H1 (cell line): ENCODE results near the gene MAPKAPK5. TPM values are rescaled to one million over a fixed set of nuclear protein-coding genes. Genes with fewer than 3 reads are reported as not detected.

Experiments used
- CTCF ChIA-PET: fragments of 300-600 bp; sonication (Branson Sonifier 250); formaldehyde crosslinking; loops from one replicate; lab custom pipeline; 2021; ENCODE audit not compliant: partially characterized antibody; lab: Charles Lee
- POLR2A ChIA-PET: fragments of 300-600 bp; sonication (Branson Sonifier 250); formaldehyde crosslinking; loops from one replicate; lab custom pipeline; 2021; ENCODE audit warnings: inconsistent platforms; ENCODE audit not compliant: partially characterized antibody; lab: Charles Lee
- DNase-seq, 2 experiments: peaks; one replicate each; pipeline versions ENCODE4 v3.0.0 to v3.0.0-alpha.2; 2010 to 2022; ENCODE audit warnings: low spot score in 2 of 2, low read depth in 1 of 2, mixed read lengths in 1 of 2
- FAIRE-seq: peaks from 2 replicates; lab custom pipeline; 2011; peaks lifted over from hg19 to GRCh38; lab: Jason Lieb, UNC
- H2AFZ ChIP-seq: 2 replicates; pipeline ENCODE4 v1.8.1; 2012; ENCODE audit warnings: low read length, inconsistent platforms
- H2AK5ac ChIP-seq: 2 replicates; pipeline ENCODE4 v1.6.1; 2013; ENCODE audit warnings: low read depth, low read length
- H2BK120ac ChIP-seq: replicated peaks from 2 replicates; pipeline ENCODE3; 2013; ENCODE audit warnings: low read depth, low read length, inconsistent platforms
- H2BK12ac ChIP-seq: 2 replicates; pipeline ENCODE4 v1.6.1; 2013; ENCODE audit warnings: low read depth, low read length
- H2BK15ac ChIP-seq: 2 replicates; pipeline ENCODE4 v1.6.1; 2013; ENCODE audit warnings: low read length
- H2BK20ac ChIP-seq: 2 replicates; pipeline ENCODE4 v1.6.1; 2013; ENCODE audit warnings: low read length
- H2BK5ac ChIP-seq: 2 replicates; pipeline ENCODE4 v1.6.1; 2013; ENCODE audit warnings: low read depth, low read length
- H3K14ac ChIP-seq: 2 replicates; pipeline ENCODE4 v1.6.1; 2013; ENCODE audit warnings: inconsistent platforms; ENCODE audit not compliant: insufficient read length
- H3K18ac ChIP-seq: 2 replicates; pipeline ENCODE4 v1.6.1; 2013; ENCODE audit warnings: low read length; ENCODE audit errors: extremely low read depth
- H3K23ac ChIP-seq: 2 replicates; pipeline ENCODE4 v1.6.1; 2013; ENCODE audit warnings: inconsistent platforms; ENCODE audit not compliant: insufficient read length
- H3K23me2 ChIP-seq: 2 replicates; pipeline ENCODE4 v1.6.1; 2013; ENCODE audit warnings: low read depth, low read length
- H3K27ac ChIP-seq: 2 replicates; pipeline ENCODE4 v1.6.1; 2011; ENCODE audit warnings: low read depth, low read length, inconsistent platforms
- H3K27me3 ChIP-seq, 4 experiments: replicated peaks in 1 of 4; 1 replicate in 1 of 4; 2 replicates in 3 of 4; pipeline versions ENCODE4 v1.6.1 to v1.8.1; 2011 to 2013; ENCODE audit warnings: low read length in 3 of 4, mild to moderate bottlenecking in 3 of 4, inconsistent platforms in 2 of 4, mixed read lengths in 2 of 4, moderate library complexity in 1 of 4; ENCODE audit not compliant: control insufficient read depth in 3 of 4, insufficient read depth in 3 of 4; ENCODE audit errors: extremely low read depth in 1 of 4
- H3K36me3 ChIP-seq, 4 experiments: 2 replicates each; pipeline versions ENCODE4 v1.6.1 to v1.8.1; 2011 to 2013; ENCODE audit warnings: mild to moderate bottlenecking in 4 of 4, low read length in 3 of 4, moderate library complexity in 2 of 4, control low read depth in 1 of 4, inconsistent platforms in 1 of 4; ENCODE audit not compliant: insufficient read depth in 4 of 4, control insufficient read depth in 2 of 4
- H3K4ac ChIP-seq: replicated peaks from 2 replicates; pipeline ENCODE3; 2013; ENCODE audit warnings: low read length, low read depth, mixed read lengths, inconsistent platforms; ENCODE audit not compliant: insufficient read length
- H3K4me1 ChIP-seq, 4 experiments: replicated peaks in 1 of 4; 1 replicate in 1 of 4; 2 replicates in 3 of 4; pipeline versions ENCODE4 v1.6.1 to v1.8.1; 2011 to 2013; ENCODE audit warnings: low read length in 3 of 4, inconsistent platforms in 2 of 4, mixed read lengths in 1 of 4; ENCODE audit not compliant: insufficient read depth in 4 of 4, control insufficient read depth in 3 of 4
- H3K4me2 ChIP-seq, 2 experiments: 2 replicates each; pipeline versions ENCODE4 v1.6.1 to v1.8.1; 2011 to 2013; ENCODE audit warnings: low read depth in 2 of 2, low read length in 2 of 2, control low read depth in 1 of 2, inconsistent platforms in 1 of 2, mild to moderate bottlenecking in 1 of 2; ENCODE audit not compliant: insufficient read depth in 1 of 2
- H3K4me3 ChIP-seq, 4 experiments: fragments of 200-600, 300-600 bp in 1 of 4; sonication (generic), shearing (Covaris generic), sonication (Bioruptor Twin) in 1 of 4; 2 replicates each; pipeline versions ENCODE4 v1.5.1 to v1.8.1; 2011 to 2016; ENCODE audit warnings: low read length in 4 of 4, low read depth in 3 of 4, control low read depth in 2 of 4, inconsistent platforms in 2 of 4, mild to moderate bottlenecking in 2 of 4, mixed read lengths in 1 of 4, moderate library complexity in 1 of 4; ENCODE audit not compliant: insufficient read depth in 2 of 4; ENCODE audit errors: extremely low read depth in 1 of 4
- H3K56ac ChIP-seq: replicated peaks from 2 replicates; pipeline ENCODE3; 2013; ENCODE audit warnings: low read depth, mild to moderate bottlenecking, mixed read lengths, low read length, inconsistent platforms; ENCODE audit not compliant: insufficient read length
- H3K79me1 ChIP-seq: 2 replicates; pipeline ENCODE4 v1.6.1; 2013; ENCODE audit warnings: low read depth, low read length, control low read depth
- H3K79me2 ChIP-seq, 2 experiments: 2 replicates each; pipeline versions ENCODE4 v1.6.1 to v1.8.1; 2012 to 2013; ENCODE audit warnings: low read length in 2 of 2, mild to moderate bottlenecking in 2 of 2, inconsistent platforms in 1 of 2; ENCODE audit not compliant: insufficient read depth in 2 of 2, control insufficient read depth in 1 of 2
- H3K9ac ChIP-seq, 4 experiments: replicated peaks in 1 of 4; 1 replicate in 1 of 4; 2 replicates in 3 of 4; pipeline versions ENCODE4 v1.6.1 to v1.8.1; 2011 to 2013; ENCODE audit warnings: low read depth in 3 of 4, low read length in 3 of 4, control low read depth in 2 of 4, mild to moderate bottlenecking in 2 of 4, moderate library complexity in 2 of 4, inconsistent platforms in 1 of 4; ENCODE audit errors: extremely low read depth in 1 of 4
- H3K9me3 ChIP-seq, 2 experiments: 2 replicates each; pipeline versions ENCODE4 v1.6.1 to v1.8.1; 2012 to 2013; ENCODE audit warnings: mild to moderate bottlenecking in 2 of 2, moderate library complexity in 2 of 2, control low read depth in 1 of 2, inconsistent platforms in 1 of 2, low read depth in 1 of 2, low read length in 1 of 2, mixed read lengths in 1 of 2; ENCODE audit not compliant: insufficient read depth in 2 of 2
- H4K20me1 ChIP-seq, 2 experiments: replicated peaks in 1 of 2; 2 replicates each; pipeline versions ENCODE3 to v1.8.1; 2011 to 2013; ENCODE audit warnings: inconsistent platforms in 2 of 2, low read length in 2 of 2, mild to moderate bottlenecking in 1 of 2; ENCODE audit not compliant: insufficient read depth in 2 of 2, control insufficient read depth in 1 of 2
- H4K5ac ChIP-seq: 2 replicates; pipeline ENCODE4 v1.6.1; 2013; ENCODE audit warnings: low read length, low read depth, mixed read lengths, inconsistent platforms; ENCODE audit not compliant: insufficient read length
- H4K8ac ChIP-seq: 2 replicates; pipeline ENCODE4 v1.8.0; 2013; ENCODE audit warnings: mild to moderate bottlenecking, moderate library complexity, low read length, inconsistent platforms; ENCODE audit not compliant: insufficient read depth; ENCODE audit errors: extremely low read depth
- H4K91ac ChIP-seq: replicated peaks from 2 replicates; pipeline ENCODE3; 2013; ENCODE audit warnings: low read length, mixed read lengths, inconsistent platforms; ENCODE audit not compliant: insufficient read length
- YY1 ChIP-seq: IDR thresholded peaks from 2 replicates; pipeline ENCODE4 v1.6.1; 2011; ENCODE audit warnings: low read depth, mild to moderate bottlenecking, low read length
- WGBS, 2 experiments: shearing (Covaris generic) in 1 of 2; methylation state at CpG; one replicate each; pipeline versions ENCODE4 v1.1.6 to v1.1.7; 2013 to 2015; ENCODE audit warnings: low lambda C conversion rate in 2 of 2, mixed read lengths in 2 of 2, inconsistent platforms in 1 of 2, low coverage in 1 of 2, missing lambda C conversion rate in 1 of 2; ENCODE audit not compliant: insufficient replicate concordance in 2 of 2, insufficient coverage in 1 of 2, insufficient read length in 1 of 2; ENCODE audit errors: extremely low coverage in 1 of 2, missing lambda C conversion rate in 1 of 2; 5-methylcytosine and 5-hydroxymethylcytosine counted together
- polyA plus RNA-seq, 7 experiments: library from polyadenylated mRNA; depleted of rRNA in 3 of 7; stranded (reverse) in 5 of 7; unstranded in 2 of 7; fragments of >200 nt in 5 of 7; fragments of 200-250 nt in 2 of 7; gene quantifications; 1 replicate in 5 of 7; 2 replicates in 1 of 7; 4 replicates in 1 of 7; pipeline versions ENCODE4 v1.2.1 to v1.2.3, GENCODE V29; 2011 to 2013; ENCODE audit warnings: missing spikeins in 2 of 7, mixed read lengths in 2 of 7
- total RNA-seq: library from RNA; stranded (reverse); fragmentation: NEBNext Ultra II Directional; extraction: Animal tissue kit (Norgen Biotek cat#: 25700); gene quantifications from 2 replicates; pipeline ENCODE4 v1.2.1, GENCODE V29; 2021

The MAPKAPK5 gene
- total and polyA plus RNA-seq, 2 of the 8 experiments (the other 6 are each of a cell fraction or from before 2014, with no cell fraction given) = 40.0 to 91.5 TPM

- no peak overlapping the region for H3K18ac ChIP-seq
- H3K4me1 ChIP-seq = peaks cover 0 to 5% (median 0%) of the 10 kb centered on the region in 4 experiments; a peak in 1 of 7 replicates
- H2BK15ac ChIP-seq = no peak overlapping the region
- TF ChIP-seq YY1 = no peak
- H2BK20ac ChIP-seq = no peak overlapping the region
- H2BK12ac ChIP-seq = no peak overlapping the region
- H4K91ac ChIP-seq = no peak overlapping the region
- no peaks in the 10 kb centered on the region for H4K20me1 ChIP-seq
- H4K5ac ChIP-seq = no peak overlapping the region
- H3K4me2 ChIP-seq = no peak overlapping the region
- H2AK5ac ChIP-seq = no peak overlapping the region
- H3K9ac ChIP-seq = no peak overlapping the region
- WGBS, 2 experiments = 74% methylated on average over 3 of the region's 3 CpGs; no CpG with 5 or more reads in 1 of the 2 experiments
- no peaks in the 10 kb centered on the region for H3K79me2 ChIP-seq
- H3K14ac ChIP-seq = no peak overlapping the region
- POLR2A ChIA-PET = interaction anchor here (0.6 kb wide), 1 partner anchor 17 kb away, joined by 3 read pairs; no protein-coding TSS in a partner anchor
- H2BK120ac ChIP-seq = no peak overlapping the region
- no peaks in the 10 kb centered on the region for H3K79me1 ChIP-seq
- no peak overlapping the region for H3K56ac ChIP-seq
- no peak overlapping the region for H2AFZ ChIP-seq
- H3K4ac ChIP-seq = no peak overlapping the region
- no peak overlapping the region for H2BK5ac ChIP-seq
- H3K9me3 ChIP-seq = peaks cover 0 to 4% of the 10 kb centered on the region in 2 experiments; a peak in 1 of 4 replicates
- no peak overlapping the region for H3K27ac ChIP-seq
- H4K8ac ChIP-seq = no peak overlapping the region
- CTCF ChIA-PET = interaction anchor here (0.8 to 1.9 kb wide), 5 partner anchors 9 to 150 kb away, joined by 3 to 6 read pairs (median 4); no protein-coding TSS in a partner anchor
- H3K27me3 ChIP-seq = no peaks in the 10 kb centered on the region
- no peak overlapping the region for H3K23ac ChIP-seq
- DNase-seq = no peak
- no peaks in the 10 kb centered on the region for H3K36me3 ChIP-seq
- H3K23me2 ChIP-seq = no peaks in the 10 kb centered on the region
- H3K4me3 ChIP-seq = no peak overlapping the region
- no peak for FAIRE-seq
Observed at GRCh38 chr12:111823891-111824290, 18.1 kb upstream of the MAPKAPK5 start.
